ENCODE results near the gene HSF2. TPM values are rescaled to one million over a fixed set of nuclear protein-coding genes. Genes with fewer than 3 reads are reported as not detected.

HSF2 gene
- total and polyA plus RNA-seq, 2 experiments from 2014 or later, result 10.0 to 18.1 TPM

- peaks cover 11% of the 10 kb centered on the region for H3K4me1 Mint-ChIP-seq
- Histone ChIP-seq H4K20me1 (replicated peaks; ENCODE audit: insufficient read depth) (peaks cover 45% of the 10 kb centered on the region), H3K36me3 (ENCODE audit: insufficient read depth) (no peaks in the 10 kb centered on the region), H3K4me1 (ENCODE audit: insufficient read depth) (peaks cover 9% of the 10 kb centered on the region), H3K27ac (ENCODE audit: low read depth) (no peak overlapping the region), H3K4me2 (no peak overlapping the region), H2AFZ (no peak overlapping the region), H3F3A (replicated peaks; ENCODE audit: low read depth) (no peaks in the 10 kb centered on the region), H3K79me2 (replicated peaks; ENCODE audit: insufficient read depth) (peaks cover 48% of the 10 kb centered on the region), H3K27me3 (ENCODE audit: insufficient read depth) (peaks cover 54% of the 10 kb centered on the region), H3K9me2 (ENCODE audit: insufficient read depth) (no peaks in the 10 kb centered on the region), H3K4me3 (no peak overlapping the region)
- DNase-seq (ENCODE audit: low spot score) (no peak), ATAC-seq (no peak)
- no peaks in the 10 kb centered on the region for H3K36me3 Mint-ChIP-seq (ENCODE audit: low read depth)
- peaks cover 28% of the 10 kb centered on the region for H3K27me3 Mint-ChIP-seq (ENCODE audit: insufficient read depth, low read depth, poor library complexity)
- no peaks in the 10 kb centered on the region for H3K9me3 Mint-ChIP-seq
- H3K4me3 Mint-ChIP-seq, result peak overlapping the region; percentile 97
- no peak for TF ChIP-seq REST (IDR thresholded peaks at IDR 0.05; ENCODE audit: unreplicated experiment)
- no peak for TF ChIP-seq POLR2AphosphoS5 (IDR thresholded peaks at IDR 0.05; ENCODE audit: low read depth)
- no peak for TF ChIP-seq EZH2 (IDR thresholded peaks at IDR 0.05; ENCODE audit: low read depth, unreplicated experiment)
- TF ChIP-seq ZNF114 (CRISPR knock-in tag; IDR thresholded peaks at IDR 0.05), result no peak
- TF ChIP-seq EZH2phosphoT487 (IDR thresholded peaks at IDR 0.05; ENCODE audit: unreplicated experiment), result no peak
- TF ChIP-seq ZNF331 (CRISPR knock-in tag; IDR thresholded peaks at IDR 0.05; ENCODE audit: low read depth), result no peak
- TF ChIP-seq NANOG (IDR thresholded peaks at IDR 0.05; ENCODE audit: borderline replicate concordance), result no peak
- no peak for TF ChIP-seq ZNF462 (CRISPR knock-in tag; IDR thresholded peaks at IDR 0.05)
- no peak for TF ChIP-seq STAT1 (IDR thresholded peaks at IDR 0.05; ENCODE audit: unreplicated experiment)
- TF ChIP-seq JUNB (IDR thresholded peaks at IDR 0.05; ENCODE audit: unreplicated experiment), result no peak
- no peak for TF ChIP-seq ETS1 (IDR thresholded peaks at IDR 0.05)
- H3K27ac Mint-ChIP-seq, result no peak overlapping the region
These were observed 1.7 kb downstream of the HSF2 start for GRCh38 chr6:122401104-122401503.
